SK-N-SH (cell line): ENCODE measurements around the gene SPOUT1. TPM values are rescaled to one million over a fixed set of nuclear protein-coding genes. Genes with fewer than 3 reads are reported as not detected.

ENCODE experiments used
- CTCF ChIA-PET: fragments of 300-600, 350-600 bp; formaldehyde crosslinking; extraction: SDS; loops from one replicate; lab custom pipeline; 2021; lab: Yijun Ruan, JAX
- POLR2A ChIA-PET: fragments of 350-600 bp; sonication (Branson Sonifier 250); formaldehyde crosslinking; extraction: SDS; loops from one replicate; lab custom pipeline; 2020; ENCODE audit warnings: antibody characterized with exemption, inconsistent platforms; lab: Yijun Ruan, JAX
- DNase-seq: peaks from one replicate; pipeline ENCODE4 v3.0.0; 2012
- H2AFZ ChIP-seq: fragments of 200-600 bp; sonication (generic); 2 replicates; pipeline ENCODE4 v1.8.1; 2016; ENCODE audit warnings: antibody characterized with exemption, mild to moderate bottlenecking, low read depth
- H3F3A ChIP-seq: fragments of 200-600 bp; sonication (generic); replicated peaks from 2 replicates; pipeline ENCODE3; 2016; ENCODE audit warnings: antibody characterized with exemption, mild to moderate bottlenecking; ENCODE audit not compliant: insufficient read depth
- H3K27ac ChIP-seq, 2 experiments: fragments of 200-500 bp in 1 of 2; fragments of 200-600 bp in 1 of 2; sonication (Bioruptor generic) in 1 of 2; sonication (generic), shearing (Covaris generic) in 1 of 2; 2 replicates each; pipeline versions ENCODE4 v1.5.1 to v1.6.1; 2014 to 2016; ENCODE audit warnings: low read depth in 2 of 2, inconsistent platforms in 1 of 2, low read length in 1 of 2, mild to moderate bottlenecking in 1 of 2, mixed read lengths in 1 of 2
- H3K27me3 ChIP-seq: fragments of 200-600 bp; sonication (generic), shearing (Covaris generic); 2 replicates; pipeline ENCODE4 v1.6.1; 2016; ENCODE audit warnings: mixed run types; ENCODE audit not compliant: insufficient read depth
- H3K36me3 ChIP-seq, 2 experiments: fragments of 200-500 bp in 1 of 2; fragments of 200-600 bp in 1 of 2; sonication (Bioruptor generic) in 1 of 2; sonication (generic) in 1 of 2; replicated peaks in 1 of 2; 2 replicates each; pipeline versions ENCODE3 to v1.5.1; 2014 to 2016; ENCODE audit warnings: low read length in 1 of 2, mild to moderate bottlenecking in 1 of 2; ENCODE audit not compliant: insufficient read depth in 2 of 2, control insufficient read depth in 1 of 2
- H3K4me1 ChIP-seq, 2 experiments: fragments of 200-500 bp in 1 of 2; fragments of 200-600 bp in 1 of 2; sonication (Bioruptor generic) in 1 of 2; sonication (generic), shearing (Covaris generic) in 1 of 2; 2 replicates each; pipeline versions ENCODE4 v1.5.1 to v1.6.1; 2014 to 2016; ENCODE audit warnings: low read depth in 1 of 2, low read length in 1 of 2, mixed run types in 1 of 2; ENCODE audit not compliant: insufficient read depth in 2 of 2, control insufficient read depth in 1 of 2
- H3K4me2 ChIP-seq: fragments of 200-600 bp; sonication (generic), shearing (Covaris generic); 2 replicates; pipeline ENCODE4 v1.6.1; 2017; ENCODE audit warnings: mixed run types
- H3K4me3 ChIP-seq, 2 experiments: fragments of 200-500 bp in 1 of 2; fragments of 200-600 bp in 1 of 2; sonication (Bioruptor generic) in 1 of 2; sonication (generic), shearing (Covaris generic) in 1 of 2; 2 replicates each; pipeline versions ENCODE4 v1.5.1 to v1.8.1; 2014 to 2016; ENCODE audit warnings: low read depth in 2 of 2, inconsistent platforms in 1 of 2, low read length in 1 of 2, mild to moderate bottlenecking in 1 of 2, mixed read lengths in 1 of 2, moderate library complexity in 1 of 2
- H3K79me2 ChIP-seq: fragments of 200-600 bp; sonication (generic); 2 replicates; pipeline ENCODE4 v1.8.1; 2017; ENCODE audit warnings: mild to moderate bottlenecking; ENCODE audit not compliant: insufficient read depth
- H3K9ac ChIP-seq: fragments of 200-600 bp; sonication (generic); 2 replicates; pipeline ENCODE4 v1.6.1; 2017; ENCODE audit warnings: mixed run types
- H3K9me2 ChIP-seq: fragments of 200-600 bp; sonication (generic); 2 replicates; pipeline ENCODE4 v1.6.1; 2017; ENCODE audit warnings: mixed run types
- H3K9me3 ChIP-seq: fragments of 200-600 bp; sonication (generic); 2 replicates; pipeline ENCODE4 v1.6.1; 2017; ENCODE audit warnings: mixed run types, mild to moderate bottlenecking, moderate library complexity
- H4K20me1 ChIP-seq: fragments of 200-600 bp; sonication (generic); 2 replicates; pipeline ENCODE4 v1.6.1; 2017; ENCODE audit warnings: mild to moderate bottlenecking, mixed run types; ENCODE audit not compliant: insufficient read depth
- CHD2 ChIP-seq: fragments of 150-350 bp; IDR thresholded peaks from 2 replicates; pipeline ENCODE4 v1.6.1; 2018; ENCODE audit warnings: low read length; ENCODE audit not compliant: partially characterized antibody
- ELF1 ChIP-seq: IDR thresholded peaks from 2 replicates; pipeline ENCODE4 v1.4.0; 2012
- EP300 ChIP-seq, 2 experiments: IDR thresholded peaks; 2 replicates each; pipeline versions ENCODE4 v1.4.0 to v1.6.1; 2012; ENCODE audit warnings: borderline replicate concordance in 1 of 2, low read depth in 1 of 2, low read length in 1 of 2
- EZH2phosphoT487 ChIP-seq: fragments of 200-600 bp; sonication (generic); IDR thresholded peaks from 2 replicates; pipeline ENCODE4 v1.6.1; 2017; ENCODE audit warnings: low read depth, mixed run types, mild to moderate bottlenecking, antibody characterized with exemption, moderate library complexity, borderline replicate concordance
- FOSL2 ChIP-seq: IDR thresholded peaks from 2 replicates; pipeline ENCODE4 v1.4.0; 2012; ENCODE audit warnings: low read depth, mild to moderate bottlenecking, moderate library complexity, borderline replicate concordance
- FOXJ3 ChIP-seq: sonication (generic); formaldehyde crosslinking; IDR thresholded peaks from 2 replicates; pipeline ENCODE4 v1.5.1; 2020; ENCODE audit warnings: mild to moderate bottlenecking, missing genetic modification reagents
- FOXM1 ChIP-seq: IDR thresholded peaks from 2 replicates; pipeline ENCODE4 v1.4.0; 2012; ENCODE audit warnings: low read depth, mild to moderate bottlenecking
- GABPA ChIP-seq: IDR thresholded peaks from 2 replicates; pipeline ENCODE4 v1.4.0; 2012; ENCODE audit warnings: low read depth, mild to moderate bottlenecking
- GATA2 ChIP-seq: sonication (generic); formaldehyde crosslinking; IDR thresholded peaks from 2 replicates; pipeline ENCODE4 v1.5.0; 2020; ENCODE audit warnings: mild to moderate bottlenecking, missing genetic modification reagents
- IRF3 ChIP-seq: fragments of 150-350 bp; IDR thresholded peaks from 2 replicates; pipeline ENCODE4 v1.6.1; 2016; ENCODE audit warnings: mild to moderate bottlenecking, low read depth, low read length
- MAX ChIP-seq: IDR thresholded peaks from 2 replicates; pipeline ENCODE4 v1.4.0; 2012; ENCODE audit warnings: low read depth
- MXI1 ChIP-seq: IDR thresholded peaks from 2 replicates; pipeline ENCODE4 v1.6.1; 2012; ENCODE audit warnings: mild to moderate bottlenecking, low read depth, low read length, improper control_type of control experiment
- PBX3 ChIP-seq: IDR thresholded peaks from 2 replicates; pipeline ENCODE4; 2012
- POLR2AphosphoS5 ChIP-seq: IDR thresholded peaks from 2 replicates; pipeline ENCODE4 v1.6.1; 2012; ENCODE audit warnings: low read depth, low read length
- RAD21 ChIP-seq: IDR thresholded peaks from 2 replicates; pipeline ENCODE4 v1.6.1; 2012; ENCODE audit warnings: mild to moderate bottlenecking, low read length
- RCOR1 ChIP-seq: fragments of 150-350 bp; IDR thresholded peaks from 2 replicates; pipeline ENCODE4 v1.6.1; 2017; ENCODE audit warnings: antibody characterized with exemption, low read length
- REST ChIP-seq: IDR thresholded peaks from 2 replicates; pipeline ENCODE4 v1.6.1; 2012; ENCODE audit warnings: mild to moderate bottlenecking, low read depth, low read length, moderate library complexity
- RFX5 ChIP-seq: IDR thresholded peaks from 2 replicates; pipeline ENCODE4 v1.6.1; 2012; ENCODE audit warnings: mild to moderate bottlenecking, improper control_type of control experiment, low read length
- SIN3A ChIP-seq: IDR thresholded peaks from 2 replicates; pipeline ENCODE4 v1.6.1; 2012; ENCODE audit warnings: low read depth, mild to moderate bottlenecking, low read length, moderate library complexity, borderline replicate concordance
- SMC3 ChIP-seq: IDR thresholded peaks from 2 replicates; pipeline ENCODE4 v1.6.1; 2012; ENCODE audit warnings: low read depth, low read length, improper control_type of control experiment
- TAF1 ChIP-seq: IDR thresholded peaks from 2 replicates; pipeline ENCODE4 v1.6.1; 2012; ENCODE audit warnings: low read depth, mild to moderate bottlenecking, low read length, moderate library complexity, borderline replicate concordance
- TCF12 ChIP-seq: IDR thresholded peaks from 2 replicates; pipeline ENCODE4 v1.4.0; 2012
- TEAD4 ChIP-seq: IDR thresholded peaks from 2 replicates; pipeline ENCODE4 v1.4.0; 2012; ENCODE audit warnings: mild to moderate bottlenecking, borderline replicate concordance; ENCODE audit not compliant: insufficient read depth
- YY1 ChIP-seq: IDR thresholded peaks from 2 replicates; pipeline ENCODE4 v1.4.0; 2012; ENCODE audit warnings: low read depth, mild to moderate bottlenecking
- ZBTB33 ChIP-seq: IDR thresholded peaks from 2 replicates; pipeline ENCODE4 v1.4.0; 2012; ENCODE audit warnings: low read depth, borderline replicate concordance
- WGBS: methylation state at CpG from one replicate; pipeline ENCODE4 v1.1.6; 2017; ENCODE audit warnings: low lambda C conversion rate; 5-methylcytosine and 5-hydroxymethylcytosine counted together
- polyA plus RNA-seq, 3 experiments: library from polyadenylated mRNA; depleted of rRNA; stranded (reverse); fragments of >200 nt; gene quantifications; 2 replicates each; pipeline ENCODE4 v1.2.3, GENCODE V29; 2012

Gene SPOUT1
- polyA plus RNA-seq, 1 of the 3 experiments (the other 2 are of a cell fraction): 44.2 TPM

GRCh38 chr9:128771745-128772519, 57.7 kb downstream of the SPOUT1 start, which contains the start of gene ZER1:
Gene ZER1 (minus strand): TSS chr9:128771927. CDS start chr9:128755565, 16,362 bp downstream.
- CTCF ChIA-PET: interaction anchor here (0.9 to 1.3 kb wide), 4 partner anchors 31 to 70 kb away, joined by 4 to 7 read pairs (median 5); partner anchors contain the start of gene PKN3
- TF ChIP-seq SIN3A (peak; percentile 92), EZH2phosphoT487 (no peak), MAX (peak; percentile 77), TEAD4 (peak; percentile 56; the same call in 1 of the 2 replicates), IRF3 (no peak), RCOR1 (no peak), RAD21 (no peak), ELF1 (peak; percentile 64), CHD2 (no peak), REST (no peak), RFX5 (peak; percentile 77), POLR2AphosphoS5 (peak; percentile 55), SMC3 (0 out of 2 replicates have a peak, but pooled peaks have one; percentile 22), MXI1 (peak; percentile 78), FOXM1 (0 out of 2 replicates have a peak, but pooled peaks have one; percentile 40), FOSL2 (no peak), FOXJ3 (CRISPR knock-in tag) (peak; percentile 68; the same call in 1 of the 2 replicates), GATA2 (CRISPR knock-in tag) (no peak), PBX3 (peak; percentile 34; the same call in 1 of the 2 replicates), EP300 (IDR thresholded peaks at IDR 0.05; ENCODE audit: borderline replicate concordance in 1 of 2, low read depth in 1 of 2, low read length in 1 of 2) (peak; percentile 51 to 59; a peak in 3 of 4 replicates), TCF12 (peak; percentile 17; the same call in 1 of the 2 replicates), GABPA (peak; percentile 87), ZBTB33 (0 out of 2 replicates have a peak, but pooled peaks have one; percentile 45), TAF1 (peak; percentile 94), YY1 (peak; percentile 68; the same call in 1 of the 2 replicates)

More at GRCh38 chr9:128771745-128772519, 57.7 kb downstream of the SPOUT1 start, which contains the start of gene ZER1:
- peak within 1 kb of the TSS; percentile 88 for H3K9ac ChIP-seq
- peaks cover 0 to 7% of the 10 kb centered on the region in 2 experiments; a peak in 1 of 4 replicates for H3K4me1 ChIP-seq
- POLR2A ChIA-PET: no interaction called here
- H3F3A ChIP-seq: peaks cover 11% of the 10 kb centered on the region
- H3K27me3 ChIP-seq: no peaks in the 10 kb centered on the region
- peak within 1 kb of the TSS; percentile 71 to 90 for H3K4me3 ChIP-seq
- peak within 1 kb of the TSS; percentile 74 to 81 for H3K27ac ChIP-seq
- peaks cover 27% of the 10 kb centered on the region for H3K79me2 ChIP-seq
- H3K9me2 ChIP-seq: no peaks in the 10 kb centered on the region
- H3K9me3 ChIP-seq: no peaks in the 10 kb centered on the region
- DNase-seq: peak; percentile 99
- peak within 1 kb of the TSS; percentile 100 for H2AFZ ChIP-seq
- H3K36me3 ChIP-seq: peaks cover 0 to 5% of the 10 kb centered on the region in 2 experiments
- no peaks in the 10 kb centered on the region for H4K20me1 ChIP-seq
- 10% methylated on average over 14 of the region's 72 CpGs for WGBS
- peak within 1 kb of the TSS; percentile 99 for H3K4me2 ChIP-seq
